ENCODE data around the gene NRG4. TPM values are rescaled to one million over a fixed set of nuclear protein-coding genes. Genes with fewer than 3 reads are reported as not detected.

The NRG4 gene
- not detected in 2 replicates for total RNA-seq (ENCODE audit: low replicate concordance)

- DNase-seq (ENCODE audit: low read depth), result peak; percentile 17
- peak within 1 kb of the TSS; percentile 29 for H3K4me3 ChIP-seq (ENCODE audit: low read depth, low read length)
- no peak for TF ChIP-seq CTCF (IDR thresholded peaks at IDR 0.05; ENCODE audit: insufficient read depth, low read length)
Observed at GRCh38 chr15:76011627-76012551, at the start of gene NRG4. Gene NRG4, minus strand, starts transcription at chr15:76012424. Its CDS starts 1,194 bp downstream, at chr15:76011230.

DNA sequence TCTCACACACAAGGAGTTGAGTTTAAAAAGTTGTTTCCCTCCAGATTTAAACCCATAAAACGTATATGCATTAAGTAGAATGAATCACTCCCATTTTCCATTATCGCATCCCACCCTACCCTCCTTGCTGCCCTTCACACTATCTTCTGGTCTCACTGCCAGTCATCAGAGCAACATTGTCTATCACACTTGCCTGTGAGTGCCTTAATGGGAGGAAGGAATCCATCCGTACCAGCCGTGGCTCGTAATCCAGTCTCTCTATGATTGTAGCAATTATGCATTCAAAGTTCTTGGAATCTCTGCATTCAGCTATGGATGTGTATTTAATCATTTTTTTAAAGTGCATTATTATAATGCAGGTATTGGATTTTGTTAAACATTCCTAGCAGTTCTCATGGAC lies 49.5 kb upstream of the NRG4 start:
- H3K4me3 ChIP-seq (ENCODE audit: low read depth, low read length), result no peak overlapping the region
- no peak for TF ChIP-seq CTCF (IDR thresholded peaks at IDR 0.05; ENCODE audit: insufficient read depth, low read length)
- no peak for DNase-seq (ENCODE audit: low read depth)

GRCh38 chr15:76060118-76060989 lies 48.1 kb upstream of the NRG4 start:
- DNase-seq (ENCODE audit: low read depth), result peak; percentile 3

DNA sequence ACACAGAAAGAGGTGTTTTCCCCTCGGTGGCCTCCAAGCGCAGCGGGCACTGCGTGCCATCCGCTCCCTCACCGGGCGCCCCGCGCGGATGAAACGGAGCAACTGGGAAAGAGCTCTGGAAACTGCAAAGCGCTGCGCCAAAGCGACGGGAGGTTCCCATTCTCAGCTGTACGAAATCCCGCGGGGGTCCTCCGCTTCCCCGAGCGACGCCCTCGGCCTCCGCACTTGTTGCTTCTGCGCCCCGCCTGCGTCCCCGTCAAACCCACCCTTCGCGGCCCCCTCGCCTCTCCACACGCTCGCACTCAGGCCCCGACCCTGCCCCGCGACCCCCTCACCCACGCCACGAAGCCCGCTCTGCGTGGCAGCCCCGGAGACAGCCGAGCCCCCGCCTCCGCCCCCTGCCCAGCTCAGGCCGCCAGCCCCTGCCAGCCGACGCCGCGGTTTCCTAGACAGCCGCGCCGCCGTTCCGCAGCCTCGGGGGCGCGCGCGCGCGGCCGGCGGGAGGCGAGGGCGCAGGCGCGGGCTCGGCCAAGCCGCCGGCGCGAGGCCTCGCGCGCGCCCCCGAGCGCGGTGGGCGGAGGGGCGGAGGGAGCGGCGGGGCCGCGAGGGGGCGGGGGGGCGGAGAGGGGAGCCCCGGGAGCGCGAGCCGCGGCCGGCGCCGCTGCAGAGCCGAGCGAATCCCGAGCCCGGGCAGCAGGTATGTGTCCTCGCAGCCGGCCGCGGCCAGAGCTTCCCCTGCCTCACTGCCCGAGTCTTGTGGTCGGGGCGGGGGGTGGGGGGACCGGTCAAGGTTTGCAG lies 47.3 kb upstream of the NRG4 start, which contains the start of gene TMEM266:
Gene TMEM266, plus strand, starts transcription at position 666 of the 798 bp plus-strand sequence. CDS start 74,279 bp downstream, outside the sequence.
- TF ChIP-seq CTCF (IDR thresholded peaks at IDR 0.05; ENCODE audit: insufficient read depth, low read length), result no peak
- peak within 1 kb of the TSS; percentile 61 for H3K4me3 ChIP-seq (ENCODE audit: low read depth, low read length)
- peak; percentile 15 for DNase-seq (ENCODE audit: low read depth)

More at GRCh38 chr15:76060118-76060989, 48.1 kb upstream of the NRG4 start:
- TF ChIP-seq CTCF (IDR thresholded peaks at IDR 0.05; ENCODE audit: insufficient read depth, low read length), result no peak
- H3K4me3 ChIP-seq (ENCODE audit: low read depth, low read length), result peak overlapping the region; percentile 54

GRCh38 chr15:76058714-76059319 lies 46.6 kb upstream of the NRG4 start:
- TF ChIP-seq CTCF (IDR thresholded peaks at IDR 0.05; ENCODE audit: insufficient read depth, low read length), result no peak
- peak; percentile 5 for DNase-seq (ENCODE audit: low read depth)

More at GRCh38 chr15:76058714-76059319, 46.6 kb upstream of the NRG4 start:
- H3K4me3 ChIP-seq (ENCODE audit: low read depth, low read length), result peak overlapping the region; percentile 61
